Body of pancreas (tissue), 4 donors: ENCODE data around the gene NRP1.

ENCODE experiments used
- POLR2A ChIP-seq, 3 donors: fragments of 450-650 bp; IDR thresholded peaks; one replicate each; pipeline ENCODE4 v1.6.1; 2016; ENCODE audit warnings: antibody characterized with exemption in 3 of 3, mild to moderate bottlenecking in 2 of 3
- TF ChIP-seq, protein P1 (sequence below), 7 experiments: fragments of 450-650 bp in 4 of 7; fragments of 200-600 bp in 3 of 7; sonication (generic) in 3 of 7; IDR thresholded peaks; one replicate each; pipeline ENCODE4 v1.5.1; 2016 to 2019; ENCODE audit warnings: antibody characterized with exemption in 7 of 7

DNA sequence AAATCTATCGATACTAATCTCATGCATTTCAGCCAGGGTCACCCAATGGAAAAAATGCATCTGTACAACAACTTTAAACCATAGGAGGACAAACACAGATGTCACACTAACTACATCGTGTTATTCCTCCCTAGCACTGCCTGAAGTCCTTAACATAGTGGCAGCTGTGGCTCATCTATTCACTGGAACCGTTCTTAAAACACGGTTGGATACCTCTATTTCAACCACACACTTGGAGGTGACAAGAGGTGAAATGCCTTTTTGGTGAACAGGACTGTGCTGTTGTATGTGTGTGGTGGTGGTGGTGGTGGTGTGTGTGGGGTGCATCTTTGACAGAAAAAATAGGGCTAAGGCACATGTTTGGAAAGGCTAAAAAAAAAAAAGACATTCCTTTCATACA lies 93.1 kb downstream of the NRP1 start:
- no peak for TF ChIP-seq POLR2A (IDR thresholded peaks at IDR 0.05)
- TF ChIP-seq, protein P1, sequence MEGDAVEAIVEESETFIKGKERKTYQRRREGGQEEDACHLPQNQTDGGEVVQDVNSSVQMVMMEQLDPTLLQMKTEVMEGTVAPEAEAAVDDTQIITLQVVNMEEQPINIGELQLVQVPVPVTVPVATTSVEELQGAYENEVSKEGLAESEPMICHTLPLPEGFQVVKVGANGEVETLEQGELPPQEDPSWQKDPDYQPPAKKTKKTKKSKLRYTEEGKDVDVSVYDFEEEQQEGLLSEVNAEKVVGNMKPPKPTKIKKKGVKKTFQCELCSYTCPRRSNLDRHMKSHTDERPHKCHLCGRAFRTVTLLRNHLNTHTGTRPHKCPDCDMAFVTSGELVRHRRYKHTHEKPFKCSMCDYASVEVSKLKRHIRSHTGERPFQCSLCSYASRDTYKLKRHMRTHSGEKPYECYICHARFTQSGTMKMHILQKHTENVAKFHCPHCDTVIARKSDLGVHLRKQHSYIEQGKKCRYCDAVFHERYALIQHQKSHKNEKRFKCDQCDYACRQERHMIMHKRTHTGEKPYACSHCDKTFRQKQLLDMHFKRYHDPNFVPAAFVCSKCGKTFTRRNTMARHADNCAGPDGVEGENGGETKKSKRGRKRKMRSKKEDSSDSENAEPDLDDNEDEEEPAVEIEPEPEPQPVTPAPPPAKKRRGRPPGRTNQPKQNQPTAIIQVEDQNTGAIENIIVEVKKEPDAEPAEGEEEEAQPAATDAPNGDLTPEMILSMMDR (IDR thresholded peaks at IDR 0.05): no peak
